ENCODE data around the gene CNNM2. TPM values are rescaled to one million over a fixed set of nuclear protein-coding genes. Genes with fewer than 3 reads are reported as not detected.

The CNNM2 gene
- total and polyA plus RNA-seq, 8 donors, result 0.76 to 45.5 (median 6.3) TPM

- TF ChIP-seq POLR2A (IDR thresholded peaks at IDR 0.05) (no peak), CTCF (IDR thresholded peaks at IDR 0.05) (no peak), POLR2AphosphoS5 (IDR thresholded peaks at IDR 0.05) (no peak), EP300 (IDR thresholded peaks at IDR 0.05) (no peak)
- Histone ChIP-seq H3K36me3 (peaks cover 0 to 36% (median 13%) of the 10 kb centered on the region in 4 donors), H3K27ac (no peak overlapping the region), H3K9me3 (no peaks in the 10 kb centered on the region), H3K4me3 (no peak overlapping the region), H3K27me3 (no peaks in the 10 kb centered on the region), H3K4me1 (no peaks in the 10 kb centered on the region)
- 89 to 96% (median 90%) methylated on average over 2 of the region's 2 CpGs for WGBS, 5 donors
- intact Hi-C loops (cut with DNase I; ENCODE audit: low total_unique reads), result no loop called here
- no peak for DNase-seq
These were observed 37.8 kb upstream of the CNNM2 start for GRCh38 chr10:102880256-102880655.

GRCh38 chr10:102888048-102888447 is 30.0 kb upstream of the CNNM2 start:
- Histone ChIP-seq H3K27ac (no peak overlapping the region), H3K4me3 (no peak overlapping the region), H3K9me3 (no peaks in the 10 kb centered on the region), H3K36me3 (peaks cover 0 to 23% (median 19%) of the 10 kb centered on the region in 4 donors), H3K4me1 (no peaks in the 10 kb centered on the region), H3K27me3 (no peaks in the 10 kb centered on the region)
- WGBS, 5 donors, result 86 to 97% (median 94%) methylated on average over 1 of the region's 1 CpG
- intact Hi-C loops (cut with DNase I; ENCODE audit: low total_unique reads), result no loop called here
- TF ChIP-seq POLR2AphosphoS5 (IDR thresholded peaks at IDR 0.05) (no peak), POLR2A (IDR thresholded peaks at IDR 0.05) (no peak), EP300 (IDR thresholded peaks at IDR 0.05) (no peak), CTCF (IDR thresholded peaks at IDR 0.05) (no peak)
- DNase-seq, result no peak

- no peak overlapping the region for H3K27ac ChIP-seq
- intact Hi-C loops (cut with DNase I; ENCODE audit: low total_unique reads), result no loop called here
- H3K9me3 ChIP-seq, result no peaks in the 10 kb centered on the region
- DNase-seq, result no peak
- no peak overlapping the region for H3K4me3 ChIP-seq
- no peaks in the 10 kb centered on the region for H3K4me1 ChIP-seq
- no peak for TF ChIP-seq CTCF (IDR thresholded peaks at IDR 0.05)
- no peak for TF ChIP-seq POLR2AphosphoS5 (IDR thresholded peaks at IDR 0.05)
- TF ChIP-seq EP300 (IDR thresholded peaks at IDR 0.05), result no peak
- no peak for TF ChIP-seq POLR2A (IDR thresholded peaks at IDR 0.05)
- 80 to 90% (median 85%) methylated on average over 4 of the region's 4 CpGs for WGBS, 5 donors
- peaks cover 0 to 55% (median 21%) of the 10 kb centered on the region in 4 donors for H3K36me3 ChIP-seq
- no peaks in the 10 kb centered on the region for H3K27me3 ChIP-seq
These were observed 23.5 kb upstream of the CNNM2 start for GRCh38 chr10:102894466-102895213.

GRCh38 chr10:102900006-102900405 is 18.1 kb upstream of the CNNM2 start:
- TF ChIP-seq EP300 (IDR thresholded peaks at IDR 0.05) (no peak), CTCF (IDR thresholded peaks at IDR 0.05) (no peak), POLR2A (IDR thresholded peaks at IDR 0.05) (no peak), POLR2AphosphoS5 (IDR thresholded peaks at IDR 0.05) (no peak)
- 80 to 86% (median 82%) methylated on average over 3 of the region's 3 CpGs for WGBS, 5 donors
- H3K4me1 ChIP-seq, result no peaks in the 10 kb centered on the region
- H3K27ac ChIP-seq, result no peak overlapping the region
- no peak for DNase-seq
- H3K4me3 ChIP-seq, result no peak overlapping the region
- peaks cover 0 to 26% (median 0%) of the 10 kb centered on the region in 4 donors for H3K36me3 ChIP-seq
- no peaks in the 10 kb centered on the region for H3K9me3 ChIP-seq
- intact Hi-C loops (cut with DNase I; ENCODE audit: low total_unique reads), result loop anchor here (5.0 kb wide), 2 partner anchors 63 to 168 kb away; partner anchors contain the start of gene CYP17A1
- no peaks in the 10 kb centered on the region for H3K27me3 ChIP-seq
